CD4-positive, alpha-beta T cell treated with Interleukin-2 at 100 ng/mL for 4 hours (primary cell): ENCODE results near the gene CLUH.
"Not testable (repeated sequence)": the region's sequence is repeated elsewhere in the genome, so short reads cannot be mapped to it uniquely, and the experiment has no call there.

Source experiments
- DNase-seq: peaks from one replicate; pipeline ENCODE4 v3.0.0-alpha.2; 2020; ENCODE audit warnings: low spot score

Gene CLUH

GRCh38 chr17:2687074-2687418, 24.5 kb downstream of the CLUH start:
- DNase-seq = no peak

GRCh38 chr17:2685696-2686095, 25.9 kb downstream of the CLUH start:
- DNase-seq = no peak

- no peak for DNase-seq
Observed at GRCh38 chr17:2684549-2684948, 27.0 kb downstream of the CLUH start.

- no peak for DNase-seq
Observed at GRCh38 chr17:2683912-2684311, 27.7 kb downstream of the CLUH start.

- DNase-seq = no peak
Observed at GRCh38 chr17:2682176-2682938, 29.2 kb downstream of the CLUH start.

- no peak for DNase-seq
Observed at GRCh38 chr17:2681650-2682049, 29.9 kb downstream of the CLUH start.

- DNase-seq = no peak
Observed at GRCh38 chr17:2680961-2681360, 30.6 kb downstream of the CLUH start.

- not testable (repeated sequence) for DNase-seq
Observed at GRCh38 chr17:2679247-2679646, 32.3 kb downstream of the CLUH start.

GRCh38 chr17:2672026-2672425, 39.5 kb downstream of the CLUH start:
- DNase-seq = no peak

- not testable (repeated sequence) for DNase-seq
Observed at GRCh38 chr17:2660410-2660809, 51.2 kb downstream of the CLUH start.

- DNase-seq = not testable (repeated sequence)
Observed at GRCh38 chr17:2659337-2659736, 52.2 kb downstream of the CLUH start.

- no peak for DNase-seq
Observed at GRCh38 chr17:2656283-2656682, 55.3 kb downstream of the CLUH start.

- DNase-seq = no peak
Observed at GRCh38 chr17:2655546-2655945, 56.0 kb downstream of the CLUH start.

GRCh38 chr17:2652911-2653310, 58.7 kb downstream of the CLUH start:
- DNase-seq = not testable (repeated sequence)

GRCh38 chr17:2649191-2649590, 62.4 kb downstream of the CLUH start:
- no peak for DNase-seq

- no peak for DNase-seq
Observed at GRCh38 chr17:2647957-2648356, 63.6 kb downstream of the CLUH start.

- no peak for DNase-seq
Observed at GRCh38 chr17:2644971-2645370, 66.6 kb downstream of the CLUH start.
